ENCODE measurements around the gene CHD6.

CHD6 gene

GRCh38 chr20:41408986-41409385 lies 209.2 kb downstream of the CHD6 start:
- ATAC-seq (no peak), DNase-seq (ENCODE audit: low spot score in 2 of 2) (no peak)
- H3K36me3 Mint-ChIP-seq, result peaks cover 38% of the 10 kb centered on the region
- H3K4me3 Mint-ChIP-seq, result no peak overlapping the region
- peaks cover 16% of the 10 kb centered on the region for H3K4me1 Mint-ChIP-seq
- no peaks in the 10 kb centered on the region for H3K9me3 Mint-ChIP-seq
- peak overlapping the region; percentile 82 for H3K27ac Mint-ChIP-seq

- DNase-seq (ENCODE audit: low spot score in 2 of 2) (no peak), ATAC-seq (peak; percentile 68)
- Mint-ChIP-seq H3K27ac (peak overlapping the region; percentile 82), H3K4me1 (peaks cover 16% of the 10 kb centered on the region), H3K36me3 (peaks cover 36% of the 10 kb centered on the region), H3K9me3 (no peaks in the 10 kb centered on the region), H3K4me3 (no peak overlapping the region)
These were observed 209.9 kb downstream of the CHD6 start for GRCh38 chr20:41408156-41408794.

GRCh38 chr20:41407607-41408006 lies 210.6 kb downstream of the CHD6 start:
- Mint-ChIP-seq H3K4me3 (no peak overlapping the region), H3K9me3 (no peaks in the 10 kb centered on the region), H3K4me1 (peaks cover 16% of the 10 kb centered on the region), H3K27ac (peak overlapping the region; percentile 70), H3K36me3 (peaks cover 37% of the 10 kb centered on the region)
- DNase-seq (ENCODE audit: low spot score in 2 of 2), result no peak
- peak; percentile 64 for ATAC-seq

- Mint-ChIP-seq H3K4me1 (peaks cover 16% of the 10 kb centered on the region), H3K36me3 (peaks cover 31% of the 10 kb centered on the region), H3K9me3 (no peaks in the 10 kb centered on the region), H3K4me3 (no peak overlapping the region), H3K27ac (peak overlapping the region; percentile 70)
- ATAC-seq, result no peak
- DNase-seq (ENCODE audit: low spot score in 2 of 2), result no peak
These were observed 211.2 kb downstream of the CHD6 start for GRCh38 chr20:41406896-41407444.

- Mint-ChIP-seq H3K27ac (no peak overlapping the region), H3K4me1 (peaks cover 16% of the 10 kb centered on the region), H3K9me3 (no peaks in the 10 kb centered on the region), H3K4me3 (no peak overlapping the region), H3K36me3 (peaks cover 25% of the 10 kb centered on the region)
- no peak for ATAC-seq
- no peak for DNase-seq (ENCODE audit: low spot score in 2 of 2)
These were observed 211.8 kb downstream of the CHD6 start for GRCh38 chr20:41406353-41406752.

GRCh38 chr20:41405436-41405835 lies 212.7 kb downstream of the CHD6 start:
- H3K4me3 Mint-ChIP-seq, result no peak overlapping the region
- no peak overlapping the region for H3K27ac Mint-ChIP-seq
- ATAC-seq, result no peak
- no peaks in the 10 kb centered on the region for H3K9me3 Mint-ChIP-seq
- DNase-seq (ENCODE audit: low spot score in 2 of 2), result no peak
- H3K36me3 Mint-ChIP-seq, result peaks cover 23% of the 10 kb centered on the region
- peaks cover 16% of the 10 kb centered on the region for H3K4me1 Mint-ChIP-seq

- H3K4me1 Mint-ChIP-seq, result peaks cover 5% of the 10 kb centered on the region
- DNase-seq (ENCODE audit: low spot score in 2 of 2) (no peak), ATAC-seq (no peak)
- no peak overlapping the region for H3K4me3 Mint-ChIP-seq
- H3K27ac Mint-ChIP-seq, result no peak overlapping the region
- H3K36me3 Mint-ChIP-seq, result peaks cover 15% of the 10 kb centered on the region
- no peaks in the 10 kb centered on the region for H3K9me3 Mint-ChIP-seq
These were observed 214.6 kb downstream of the CHD6 start for GRCh38 chr20:41403604-41404003.

GRCh38 chr20:41398408-41398807 lies 219.8 kb downstream of the CHD6 start:
- Mint-ChIP-seq H3K9me3 (no peaks in the 10 kb centered on the region), H3K36me3 (peaks cover 6% of the 10 kb centered on the region), H3K4me1 (peaks cover 4% of the 10 kb centered on the region), H3K4me3 (no peak overlapping the region), H3K27ac (no peak overlapping the region)
- no peak for ATAC-seq
- DNase-seq (ENCODE audit: low spot score in 2 of 2), result no peak

- Mint-ChIP-seq H3K36me3 (no peaks in the 10 kb centered on the region), H3K4me1 (peaks cover 4% of the 10 kb centered on the region), H3K27ac (no peak overlapping the region), H3K9me3 (no peaks in the 10 kb centered on the region), H3K4me3 (no peak overlapping the region)
- DNase-seq (ENCODE audit: low spot score in 2 of 2) (no peak), ATAC-seq (peak; percentile 17)
These were observed 222.2 kb downstream of the CHD6 start for GRCh38 chr20:41395667-41396664.

GRCh38 chr20:41394931-41395666 lies 223.1 kb downstream of the CHD6 start:
- Mint-ChIP-seq H3K4me1 (peaks cover 4% of the 10 kb centered on the region), H3K4me3 (no peak overlapping the region), H3K36me3 (no peaks in the 10 kb centered on the region), H3K9me3 (no peaks in the 10 kb centered on the region), H3K27ac (no peak overlapping the region)
- ATAC-seq (no peak), DNase-seq (ENCODE audit: low spot score in 2 of 2) (no peak)

- no peak overlapping the region for H3K27ac Mint-ChIP-seq
- ATAC-seq, result peak; percentile 22
- no peak for DNase-seq (ENCODE audit: low spot score in 2 of 2)
- H3K4me1 Mint-ChIP-seq, result peaks cover 4% of the 10 kb centered on the region
- H3K4me3 Mint-ChIP-seq, result no peak overlapping the region
- no peaks in the 10 kb centered on the region for H3K36me3 Mint-ChIP-seq
- no peaks in the 10 kb centered on the region for H3K9me3 Mint-ChIP-seq
These were observed 224.1 kb downstream of the CHD6 start for GRCh38 chr20:41394081-41394480.

GRCh38 chr20:41393705-41394066 lies 224.5 kb downstream of the CHD6 start:
- H3K27ac Mint-ChIP-seq, result no peak overlapping the region
- H3K36me3 Mint-ChIP-seq, result no peaks in the 10 kb centered on the region
- ATAC-seq, result no peak
- DNase-seq (ENCODE audit: low spot score in 2 of 2), result no peak
- H3K9me3 Mint-ChIP-seq, result no peaks in the 10 kb centered on the region
- no peak overlapping the region for H3K4me3 Mint-ChIP-seq
- H3K4me1 Mint-ChIP-seq, result peaks cover 4% of the 10 kb centered on the region

GRCh38 chr20:41392871-41393704 lies 225.1 kb downstream of the CHD6 start:
- Mint-ChIP-seq H3K36me3 (no peaks in the 10 kb centered on the region), H3K27ac (no peak overlapping the region), H3K4me1 (peaks cover 4% of the 10 kb centered on the region), H3K9me3 (no peaks in the 10 kb centered on the region), H3K4me3 (no peak overlapping the region)
- ATAC-seq (no peak), DNase-seq (ENCODE audit: low spot score in 2 of 2) (no peak)

GRCh38 chr20:41392295-41392694 lies 225.9 kb downstream of the CHD6 start:
- Mint-ChIP-seq H3K4me1 (peaks cover 4% of the 10 kb centered on the region), H3K9me3 (no peaks in the 10 kb centered on the region), H3K27ac (no peak overlapping the region), H3K36me3 (no peaks in the 10 kb centered on the region), H3K4me3 (no peak overlapping the region)
- no peak for DNase-seq (ENCODE audit: low spot score in 2 of 2)
- no peak for ATAC-seq

Measured in stimulated activated effector memory CD8-positive, alpha-beta T cell treated with anti-CD3 and anti-CD28 coated beads, Interleukin-12 subunit alpha, Interleukin-12 subunit beta, amount 100 ng/mL, for 72 hours (primary cell).